ENCODE data around the gene SORL1. TPM values are rescaled to one million over a fixed set of nuclear protein-coding genes. Genes with fewer than 3 reads are reported as not detected.

Gene SORL1
- total RNA-seq, 1 donor from 2014 or later: 10.5 TPM

- H3K27ac ChIP-seq: no peak overlapping the region
- intact Hi-C loops (cut with DNase I): loop anchor here (5.0 kb wide), 1 partner anchor 143 kb away; no protein-coding TSS in a partner anchor
Observed at GRCh38 chr11:121449626-121450025, 2.5 kb upstream of the SORL1 start.

GRCh38 chr11:121450401-121450800 lies 1.7 kb upstream of the SORL1 start:
- Histone ChIP-seq H3K36me3 (no peaks in the 10 kb centered on the region), H3K27me3 (no peaks in the 10 kb centered on the region), H3K4me3 (no peak overlapping the region), H3K9me3 (no peaks in the 10 kb centered on the region), H3K27ac (no peak overlapping the region), H3K4me1 (peaks cover 0 to 9% of the 10 kb centered on the region in 2 donors)
- TF ChIP-seq CTCF (IDR thresholded peaks at IDR 0.05): no peak
- DNase-seq (ENCODE audit: low spot score in 2 of 2): no peak
- intact Hi-C loops (cut with DNase I): loop anchor here (5.0 kb wide), 1 partner anchor 142 kb away; no protein-coding TSS in a partner anchor

More at GRCh38 chr11:121449626-121450025, 2.5 kb upstream of the SORL1 start:
- peaks cover 0 to 9% of the 10 kb centered on the region in 2 donors for H3K4me1 ChIP-seq
- no peak overlapping the region for H3K4me3 ChIP-seq
- H3K27me3 ChIP-seq: no peaks in the 10 kb centered on the region
- no peak for DNase-seq (ENCODE audit: low spot score in 2 of 2)
- no peak for TF ChIP-seq CTCF (IDR thresholded peaks at IDR 0.05)
- H3K9me3 ChIP-seq: no peaks in the 10 kb centered on the region
- H3K36me3 ChIP-seq: no peaks in the 10 kb centered on the region

GRCh38 chr11:121451178-121451985 lies 732 bp upstream of the SORL1 start:
- peaks cover 0 to 9% of the 10 kb centered on the region in 2 donors for H3K4me1 ChIP-seq
- H3K9me3 ChIP-seq: no peaks in the 10 kb centered on the region
- H3K4me3 ChIP-seq: peak overlapping the region; percentile 74 to 88
- no peak overlapping the region for H3K27ac ChIP-seq
- no peaks in the 10 kb centered on the region for H3K36me3 ChIP-seq
- intact Hi-C loops (cut with DNase I): loop anchor here (5.0 kb wide), 1 partner anchor 141 kb away; no protein-coding TSS in a partner anchor
- TF ChIP-seq CTCF (IDR thresholded peaks at IDR 0.05): no peak
- DNase-seq (ENCODE audit: low spot score in 2 of 2): no peak
- H3K27me3 ChIP-seq: no peaks in the 10 kb centered on the region

GRCh38 chr11:121452609-121453150 lies 566 bp downstream of the SORL1 start, which contains the start of gene SORL1-AS1:
TSS of gene SORL1-AS1 (minus strand) at chr11:121452967.
- H3K27me3 ChIP-seq: no peaks in the 10 kb centered on the region
- peaks cover 0 to 9% of the 10 kb centered on the region in 2 donors for H3K4me1 ChIP-seq
- no peaks in the 10 kb centered on the region for H3K9me3 ChIP-seq
- H3K4me3 ChIP-seq: peak within 1 kb of the TSS; percentile 74 to 88
- DNase-seq (ENCODE audit: low spot score in 2 of 2): no peak
- H3K27ac ChIP-seq: peak within 1 kb of the TSS in 1 of 2 donors; percentile 32
- no peak for TF ChIP-seq CTCF (IDR thresholded peaks at IDR 0.05)
- no peaks in the 10 kb centered on the region for H3K36me3 ChIP-seq
- intact Hi-C loops (cut with DNase I): loop anchor here (1.0 to 5.0 kb wide), 3 partner anchors 12 to 140 kb away; no protein-coding TSS in a partner anchor

GRCh38 chr11:121453589-121454299 lies 1.6 kb downstream of the SORL1 start:
- peaks cover 0 to 9% of the 10 kb centered on the region in 2 donors for H3K4me1 ChIP-seq
- intact Hi-C loops (cut with DNase I): loop anchor here (5.0 kb wide), 1 partner anchor 139 kb away; no protein-coding TSS in a partner anchor
- no peaks in the 10 kb centered on the region for H3K36me3 ChIP-seq
- H3K9me3 ChIP-seq: no peaks in the 10 kb centered on the region
- no peak for TF ChIP-seq CTCF (IDR thresholded peaks at IDR 0.05)
- no peak overlapping the region for H3K4me3 ChIP-seq
- no peak for DNase-seq (ENCODE audit: low spot score in 2 of 2)
- no peak overlapping the region for H3K27ac ChIP-seq
- H3K27me3 ChIP-seq: no peaks in the 10 kb centered on the region

All from ascending aorta (tissue), 2 donors.